ENCODE data around the gene KCNK4. TPM values are rescaled to one million over a fixed set of nuclear protein-coding genes. Genes with fewer than 3 reads are reported as not detected.

Gene KCNK4
- polyA plus RNA-seq, 1 donor (not counting 4 experiments of a cell fraction or from before 2014, with no cell fraction given): not detected

DNA sequence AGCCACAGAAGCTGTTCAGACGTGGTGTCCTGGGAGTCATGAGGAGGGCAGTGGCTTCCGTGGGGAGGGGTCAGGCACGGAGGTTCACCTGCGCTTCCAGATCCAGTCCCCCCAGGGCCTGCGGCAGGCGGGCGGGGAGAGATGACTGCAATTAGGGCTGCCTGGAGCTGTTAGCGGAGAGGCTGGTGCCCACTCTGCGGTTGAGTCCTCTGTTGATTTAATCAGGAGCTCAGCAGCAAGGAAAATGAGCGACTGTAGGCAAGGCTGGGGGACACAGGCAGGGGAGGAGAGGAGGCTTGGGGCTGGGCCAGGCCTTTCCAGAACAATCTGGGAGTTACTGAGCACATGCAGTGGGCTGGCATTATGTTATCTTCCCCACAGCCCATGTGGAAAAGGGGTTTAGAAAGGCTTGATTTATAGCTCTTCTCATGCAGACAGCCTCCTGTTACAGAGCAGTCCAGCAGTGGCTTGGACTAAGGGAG lies 26.7 kb upstream of the KCNK4 start:
- no peak for FAIRE-seq
- Histone ChIP-seq H2AFZ (ENCODE audit: control insufficient read depth, low read length) (no peak overlapping the region), H3K79me2 (ENCODE audit: control insufficient read depth, insufficient read depth, low read length) (peaks cover 2% of the 10 kb centered on the region), H3K4me1 (ENCODE audit: control insufficient read depth, extremely low read depth, insufficient read depth, low read length) (peaks cover 45% of the 10 kb centered on the region), H3K9me1 (ENCODE audit: control insufficient read depth, extremely low read depth, insufficient read depth, low read length) (peaks cover 2% of the 10 kb centered on the region), H3K27ac (ENCODE audit: control insufficient read depth, insufficient read depth, low read length) (no peak overlapping the region), H3K4me3 (ENCODE audit: control insufficient read depth in 2 of 3, extremely low read depth in 1 of 3, insufficient read depth in 2 of 3, low read depth in 1 of 3, low read length in 3 of 3) (no peak overlapping the region), H3K9ac (ENCODE audit: control insufficient read depth, extremely low read depth, insufficient read depth, low read length) (no peak overlapping the region), H3K36me3 (ENCODE audit: control insufficient read depth in 2 of 2, extremely low read depth in 1 of 2, insufficient read depth in 2 of 2, low read length in 2 of 2) (peaks cover 41 to 70% of the 10 kb centered on the region in 2 experiments), H4K20me1 (ENCODE audit: control insufficient read depth, extremely low read depth, insufficient read depth, low read length) (no peaks in the 10 kb centered on the region), H3K27me3 (ENCODE audit: control insufficient read depth, extremely low read depth, insufficient read depth, low read length) (no peaks in the 10 kb centered on the region), H3K4me2 (ENCODE audit: control insufficient read depth, extremely low read depth, insufficient read depth, low read depth, low read length) (no peak overlapping the region), H3K9me3 (ENCODE audit: control insufficient read depth, low read depth, low read length) (no peaks in the 10 kb centered on the region)
- TF ChIP-seq, protein P1, sequence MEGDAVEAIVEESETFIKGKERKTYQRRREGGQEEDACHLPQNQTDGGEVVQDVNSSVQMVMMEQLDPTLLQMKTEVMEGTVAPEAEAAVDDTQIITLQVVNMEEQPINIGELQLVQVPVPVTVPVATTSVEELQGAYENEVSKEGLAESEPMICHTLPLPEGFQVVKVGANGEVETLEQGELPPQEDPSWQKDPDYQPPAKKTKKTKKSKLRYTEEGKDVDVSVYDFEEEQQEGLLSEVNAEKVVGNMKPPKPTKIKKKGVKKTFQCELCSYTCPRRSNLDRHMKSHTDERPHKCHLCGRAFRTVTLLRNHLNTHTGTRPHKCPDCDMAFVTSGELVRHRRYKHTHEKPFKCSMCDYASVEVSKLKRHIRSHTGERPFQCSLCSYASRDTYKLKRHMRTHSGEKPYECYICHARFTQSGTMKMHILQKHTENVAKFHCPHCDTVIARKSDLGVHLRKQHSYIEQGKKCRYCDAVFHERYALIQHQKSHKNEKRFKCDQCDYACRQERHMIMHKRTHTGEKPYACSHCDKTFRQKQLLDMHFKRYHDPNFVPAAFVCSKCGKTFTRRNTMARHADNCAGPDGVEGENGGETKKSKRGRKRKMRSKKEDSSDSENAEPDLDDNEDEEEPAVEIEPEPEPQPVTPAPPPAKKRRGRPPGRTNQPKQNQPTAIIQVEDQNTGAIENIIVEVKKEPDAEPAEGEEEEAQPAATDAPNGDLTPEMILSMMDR (optimal IDR thresholded peaks at IDR 0.05 in 1 of 3, IDR thresholded peaks at IDR 0.05 in 1 of 3, conservative IDR thresholded peaks at IDR 0.05 in 1 of 3; ENCODE audit: extremely low read depth in 1 of 3, insufficient read depth in 2 of 3, low read length in 3 of 3): no peak
- no peak for TF ChIP-seq EZH2 (IDR thresholded peaks at IDR 0.05; ENCODE audit: low read length)
- DNase-seq (ENCODE audit: low read depth, low spot score): no peak
- dilution Hi-C loops (cut with MboI; ENCODE audit: extremely low pct_ligation_motif_present, low sequenced_read_pairs): no loop called here

DNA sequence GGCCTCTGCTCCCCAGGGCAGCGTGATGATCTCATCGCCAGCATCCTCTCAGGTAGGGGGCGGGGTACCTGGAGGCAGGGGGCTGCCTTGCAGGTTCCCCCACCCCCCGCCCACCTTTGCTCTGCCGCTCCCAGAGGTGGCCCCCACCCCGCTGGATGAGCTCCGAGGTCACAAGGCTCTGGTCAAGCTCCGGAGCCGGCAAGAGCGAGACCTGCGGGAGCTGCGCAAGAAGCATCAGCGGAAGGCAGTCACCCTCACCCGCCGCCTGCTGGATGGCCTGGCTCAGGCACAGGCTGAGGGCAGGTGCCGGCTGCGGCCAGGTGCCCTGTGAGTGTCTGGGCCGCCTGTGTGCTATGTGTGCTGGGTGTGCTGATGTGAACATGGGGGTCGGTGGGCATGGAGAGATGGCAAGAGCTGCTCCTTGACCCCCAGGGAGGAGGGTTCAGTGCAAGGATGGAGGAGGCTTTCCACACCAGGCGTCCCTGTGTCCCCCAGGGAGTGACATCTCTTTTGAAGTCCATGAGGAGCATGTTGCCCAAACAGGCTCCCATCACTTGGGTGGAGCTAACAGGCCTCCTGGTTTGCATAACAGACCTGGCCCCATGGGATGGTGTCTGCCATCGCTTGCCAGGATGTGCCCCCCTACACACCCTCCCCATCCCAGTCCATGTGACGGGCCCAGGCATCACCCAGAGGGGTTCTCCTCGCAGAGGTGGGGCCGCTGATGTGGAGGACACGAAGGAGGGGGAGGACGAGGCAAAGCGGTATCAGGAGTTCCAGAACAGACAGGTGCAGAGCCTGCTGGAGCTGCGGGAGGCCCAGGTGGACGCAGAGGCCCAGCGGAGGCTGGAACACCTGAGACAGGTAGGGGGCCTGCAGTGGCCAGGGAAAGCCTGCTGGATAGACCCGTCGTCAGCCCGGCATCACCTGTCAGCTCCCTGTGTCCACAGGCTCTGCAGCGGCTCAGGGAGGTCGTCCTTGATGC lies 25.6 kb upstream of the KCNK4 start:
- peaks cover 35 to 62% of the 10 kb centered on the region in 2 experiments for H3K36me3 ChIP-seq (ENCODE audit: control insufficient read depth in 2 of 2, extremely low read depth in 1 of 2, insufficient read depth in 2 of 2, low read length in 2 of 2)
- no peaks in the 10 kb centered on the region for H3K27me3 ChIP-seq (ENCODE audit: control insufficient read depth, extremely low read depth, insufficient read depth, low read length)
- no peak overlapping the region for H3K9ac ChIP-seq (ENCODE audit: control insufficient read depth, extremely low read depth, insufficient read depth, low read length)
- H3K9me3 ChIP-seq (ENCODE audit: control insufficient read depth, low read depth, low read length): no peaks in the 10 kb centered on the region
- no peak overlapping the region for H3K4me3 ChIP-seq (ENCODE audit: control insufficient read depth in 2 of 3, extremely low read depth in 1 of 3, insufficient read depth in 2 of 3, low read depth in 1 of 3, low read length in 3 of 3)
- no peak for FAIRE-seq
- no peak for DNase-seq (ENCODE audit: low read depth, low spot score)
- H3K79me2 ChIP-seq (ENCODE audit: control insufficient read depth, insufficient read depth, low read length): no peaks in the 10 kb centered on the region
- no peak overlapping the region for H3K27ac ChIP-seq (ENCODE audit: control insufficient read depth, insufficient read depth, low read length)
- H3K4me1 ChIP-seq (ENCODE audit: control insufficient read depth, extremely low read depth, insufficient read depth, low read length): peaks cover 53% of the 10 kb centered on the region
- no peak overlapping the region for H3K4me2 ChIP-seq (ENCODE audit: control insufficient read depth, extremely low read depth, insufficient read depth, low read depth, low read length)
- TF ChIP-seq EZH2 (IDR thresholded peaks at IDR 0.05; ENCODE audit: low read length): no peak
- TF ChIP-seq, protein P1 (optimal IDR thresholded peaks at IDR 0.05 in 1 of 3, IDR thresholded peaks at IDR 0.05 in 1 of 3, conservative IDR thresholded peaks at IDR 0.05 in 1 of 3; ENCODE audit: extremely low read depth in 1 of 3, insufficient read depth in 2 of 3, low read length in 3 of 3): no peak
- H4K20me1 ChIP-seq (ENCODE audit: control insufficient read depth, extremely low read depth, insufficient read depth, low read length): no peaks in the 10 kb centered on the region
- dilution Hi-C loops (cut with MboI; ENCODE audit: extremely low pct_ligation_motif_present, low sequenced_read_pairs): no loop called here
- no peak overlapping the region for H2AFZ ChIP-seq (ENCODE audit: control insufficient read depth, low read length)
- no peaks in the 10 kb centered on the region for H3K9me1 ChIP-seq (ENCODE audit: control insufficient read depth, extremely low read depth, insufficient read depth, low read length)
